ENCODE measurements around the gene NAV2. TPM values are rescaled to one million over a fixed set of nuclear protein-coding genes. Genes with fewer than 3 reads are reported as not detected.

The NAV2 gene
- total and polyA plus RNA-seq, 2 experiments from 2014 or later, result 26.0 to 45.0 TPM

DNA sequence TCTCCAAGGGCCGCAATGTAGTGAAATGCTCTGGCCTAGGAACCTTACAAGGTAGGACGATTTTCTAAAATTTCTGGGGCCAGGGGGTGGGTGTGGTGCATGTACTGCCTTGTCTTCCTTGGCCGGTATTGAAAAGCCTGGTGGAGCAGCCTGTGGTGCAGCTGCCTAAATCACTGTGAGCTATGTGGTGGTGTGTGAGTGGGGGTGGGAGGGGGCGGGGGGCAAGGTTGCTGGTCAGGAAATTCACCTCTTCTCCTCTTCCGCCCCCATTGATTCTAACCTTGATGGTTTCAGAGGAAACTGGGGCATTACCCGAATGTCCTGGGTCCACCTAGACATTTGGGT is 310.4 kb downstream of the NAV2 start (continued):
- TF ChIP-seq POLR2AphosphoS5 (IDR thresholded peaks at IDR 0.05; ENCODE audit: low read depth) (no peak), JUNB (IDR thresholded peaks at IDR 0.05; ENCODE audit: unreplicated experiment) (no peak)

DNA sequence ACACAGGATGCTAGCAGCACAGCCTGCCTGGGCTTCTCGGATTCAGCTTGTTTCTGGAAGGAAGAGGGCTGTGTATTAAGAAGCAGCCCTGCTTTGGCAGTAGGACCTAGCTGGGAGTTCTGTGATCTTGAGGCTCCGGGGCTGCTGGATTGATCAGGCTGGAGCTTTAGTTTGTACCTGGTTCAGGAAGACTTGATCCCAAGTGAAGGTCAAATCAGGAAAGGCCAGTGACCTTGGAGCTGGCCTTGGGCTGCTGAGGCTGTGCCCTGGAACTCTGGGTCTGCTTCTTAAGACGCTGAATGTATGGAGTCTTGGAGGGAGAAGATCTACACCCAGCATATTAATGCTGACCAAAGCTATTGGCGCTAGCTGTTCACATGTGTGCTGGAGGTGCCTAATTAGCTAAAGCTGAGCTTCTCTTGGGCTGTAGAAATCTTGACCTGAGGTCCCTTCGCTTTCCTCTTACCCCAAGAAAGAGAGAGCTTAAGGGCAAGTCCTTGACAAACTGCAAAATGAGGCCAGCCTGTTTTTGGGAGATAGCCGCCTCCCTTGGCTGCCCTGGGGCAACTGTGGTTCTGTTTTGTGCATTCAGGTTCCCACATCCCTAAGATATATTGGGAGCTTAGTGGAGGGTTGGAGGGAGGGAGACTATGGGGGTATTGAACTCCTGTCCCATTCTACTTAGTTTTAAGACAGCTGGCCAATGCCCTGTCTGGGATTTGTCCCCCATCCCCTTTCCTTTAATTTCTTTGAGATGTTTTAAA is 311.7 kb downstream of the NAV2 start:
- Histone ChIP-seq H3F3A (replicated peaks; ENCODE audit: low read depth) (peaks cover 10% of the 10 kb centered on the region; the same call in 1 of the 2 replicates), H3K4me3 (peak overlapping the region; percentile 56), H3K27ac (ENCODE audit: low read depth) (no peak overlapping the region), H3K9me2 (ENCODE audit: insufficient read depth) (no peaks in the 10 kb centered on the region), H3K36me3 (ENCODE audit: insufficient read depth) (no peaks in the 10 kb centered on the region), H2AFZ (no peak overlapping the region), H4K20me1 (replicated peaks; ENCODE audit: insufficient read depth) (no peaks in the 10 kb centered on the region), H3K4me2 (peak overlapping the region; percentile 78), H3K79me2 (replicated peaks; ENCODE audit: insufficient read depth) (peaks cover 41% of the 10 kb centered on the region), H3K4me1 (ENCODE audit: insufficient read depth) (peaks cover 78% of the 10 kb centered on the region), H3K27me3 (ENCODE audit: insufficient read depth) (no peaks in the 10 kb centered on the region; the same call in 1 of the 2 replicates)
- no peak for ATAC-seq
- Mint-ChIP-seq H3K36me3 (ENCODE audit: low read depth) (peaks cover 2% of the 10 kb centered on the region; the same call in 1 of the 3 replicates), H3K27ac (peak overlapping the region; percentile 53), H3K27me3 (ENCODE audit: insufficient read depth, low read depth, poor library complexity) (peaks cover 8% of the 10 kb centered on the region), H3K9me3 (no peaks in the 10 kb centered on the region), H3K4me3 (no peak overlapping the region; the same call in none of the 3 replicates), H3K4me1 (peaks cover 61% of the 10 kb centered on the region)
- no peak for DNase-seq (ENCODE audit: low spot score)
- TF ChIP-seq EZH2phosphoT487 (IDR thresholded peaks at IDR 0.05; ENCODE audit: unreplicated experiment) (no peak), ZNF114 (CRISPR knock-in tag; IDR thresholded peaks at IDR 0.05) (no peak), STAT1 (IDR thresholded peaks at IDR 0.05; ENCODE audit: unreplicated experiment) (no peak), JUNB (IDR thresholded peaks at IDR 0.05; ENCODE audit: unreplicated experiment) (no peak), POLR2AphosphoS5 (IDR thresholded peaks at IDR 0.05; ENCODE audit: low read depth) (no peak), NANOG (IDR thresholded peaks at IDR 0.05; ENCODE audit: borderline replicate concordance) (no peak), CREB1 (CRISPR knock-in tag; IDR thresholded peaks at IDR 0.05; ENCODE audit: low read depth) (no peak), EZH2 (IDR thresholded peaks at IDR 0.05; ENCODE audit: low read depth, unreplicated experiment) (no peak)
- TF ChIP-seq, protein P1, sequence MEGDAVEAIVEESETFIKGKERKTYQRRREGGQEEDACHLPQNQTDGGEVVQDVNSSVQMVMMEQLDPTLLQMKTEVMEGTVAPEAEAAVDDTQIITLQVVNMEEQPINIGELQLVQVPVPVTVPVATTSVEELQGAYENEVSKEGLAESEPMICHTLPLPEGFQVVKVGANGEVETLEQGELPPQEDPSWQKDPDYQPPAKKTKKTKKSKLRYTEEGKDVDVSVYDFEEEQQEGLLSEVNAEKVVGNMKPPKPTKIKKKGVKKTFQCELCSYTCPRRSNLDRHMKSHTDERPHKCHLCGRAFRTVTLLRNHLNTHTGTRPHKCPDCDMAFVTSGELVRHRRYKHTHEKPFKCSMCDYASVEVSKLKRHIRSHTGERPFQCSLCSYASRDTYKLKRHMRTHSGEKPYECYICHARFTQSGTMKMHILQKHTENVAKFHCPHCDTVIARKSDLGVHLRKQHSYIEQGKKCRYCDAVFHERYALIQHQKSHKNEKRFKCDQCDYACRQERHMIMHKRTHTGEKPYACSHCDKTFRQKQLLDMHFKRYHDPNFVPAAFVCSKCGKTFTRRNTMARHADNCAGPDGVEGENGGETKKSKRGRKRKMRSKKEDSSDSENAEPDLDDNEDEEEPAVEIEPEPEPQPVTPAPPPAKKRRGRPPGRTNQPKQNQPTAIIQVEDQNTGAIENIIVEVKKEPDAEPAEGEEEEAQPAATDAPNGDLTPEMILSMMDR (conservative IDR thresholded peaks at IDR 0.05; ENCODE audit: low read depth in 2 of 2), result no peak
- TF ChIP-seq, protein P2, sequence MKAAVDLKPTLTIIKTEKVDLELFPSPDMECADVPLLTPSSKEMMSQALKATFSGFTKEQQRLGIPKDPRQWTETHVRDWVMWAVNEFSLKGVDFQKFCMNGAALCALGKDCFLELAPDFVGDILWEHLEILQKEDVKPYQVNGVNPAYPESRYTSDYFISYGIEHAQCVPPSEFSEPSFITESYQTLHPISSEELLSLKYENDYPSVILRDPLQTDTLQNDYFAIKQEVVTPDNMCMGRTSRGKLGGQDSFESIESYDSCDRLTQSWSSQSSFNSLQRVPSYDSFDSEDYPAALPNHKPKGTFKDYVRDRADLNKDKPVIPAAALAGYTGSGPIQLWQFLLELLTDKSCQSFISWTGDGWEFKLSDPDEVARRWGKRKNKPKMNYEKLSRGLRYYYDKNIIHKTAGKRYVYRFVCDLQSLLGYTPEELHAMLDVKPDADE (IDR thresholded peaks at IDR 0.05), result no peak
- TF ChIP-seq, protein P3, sequence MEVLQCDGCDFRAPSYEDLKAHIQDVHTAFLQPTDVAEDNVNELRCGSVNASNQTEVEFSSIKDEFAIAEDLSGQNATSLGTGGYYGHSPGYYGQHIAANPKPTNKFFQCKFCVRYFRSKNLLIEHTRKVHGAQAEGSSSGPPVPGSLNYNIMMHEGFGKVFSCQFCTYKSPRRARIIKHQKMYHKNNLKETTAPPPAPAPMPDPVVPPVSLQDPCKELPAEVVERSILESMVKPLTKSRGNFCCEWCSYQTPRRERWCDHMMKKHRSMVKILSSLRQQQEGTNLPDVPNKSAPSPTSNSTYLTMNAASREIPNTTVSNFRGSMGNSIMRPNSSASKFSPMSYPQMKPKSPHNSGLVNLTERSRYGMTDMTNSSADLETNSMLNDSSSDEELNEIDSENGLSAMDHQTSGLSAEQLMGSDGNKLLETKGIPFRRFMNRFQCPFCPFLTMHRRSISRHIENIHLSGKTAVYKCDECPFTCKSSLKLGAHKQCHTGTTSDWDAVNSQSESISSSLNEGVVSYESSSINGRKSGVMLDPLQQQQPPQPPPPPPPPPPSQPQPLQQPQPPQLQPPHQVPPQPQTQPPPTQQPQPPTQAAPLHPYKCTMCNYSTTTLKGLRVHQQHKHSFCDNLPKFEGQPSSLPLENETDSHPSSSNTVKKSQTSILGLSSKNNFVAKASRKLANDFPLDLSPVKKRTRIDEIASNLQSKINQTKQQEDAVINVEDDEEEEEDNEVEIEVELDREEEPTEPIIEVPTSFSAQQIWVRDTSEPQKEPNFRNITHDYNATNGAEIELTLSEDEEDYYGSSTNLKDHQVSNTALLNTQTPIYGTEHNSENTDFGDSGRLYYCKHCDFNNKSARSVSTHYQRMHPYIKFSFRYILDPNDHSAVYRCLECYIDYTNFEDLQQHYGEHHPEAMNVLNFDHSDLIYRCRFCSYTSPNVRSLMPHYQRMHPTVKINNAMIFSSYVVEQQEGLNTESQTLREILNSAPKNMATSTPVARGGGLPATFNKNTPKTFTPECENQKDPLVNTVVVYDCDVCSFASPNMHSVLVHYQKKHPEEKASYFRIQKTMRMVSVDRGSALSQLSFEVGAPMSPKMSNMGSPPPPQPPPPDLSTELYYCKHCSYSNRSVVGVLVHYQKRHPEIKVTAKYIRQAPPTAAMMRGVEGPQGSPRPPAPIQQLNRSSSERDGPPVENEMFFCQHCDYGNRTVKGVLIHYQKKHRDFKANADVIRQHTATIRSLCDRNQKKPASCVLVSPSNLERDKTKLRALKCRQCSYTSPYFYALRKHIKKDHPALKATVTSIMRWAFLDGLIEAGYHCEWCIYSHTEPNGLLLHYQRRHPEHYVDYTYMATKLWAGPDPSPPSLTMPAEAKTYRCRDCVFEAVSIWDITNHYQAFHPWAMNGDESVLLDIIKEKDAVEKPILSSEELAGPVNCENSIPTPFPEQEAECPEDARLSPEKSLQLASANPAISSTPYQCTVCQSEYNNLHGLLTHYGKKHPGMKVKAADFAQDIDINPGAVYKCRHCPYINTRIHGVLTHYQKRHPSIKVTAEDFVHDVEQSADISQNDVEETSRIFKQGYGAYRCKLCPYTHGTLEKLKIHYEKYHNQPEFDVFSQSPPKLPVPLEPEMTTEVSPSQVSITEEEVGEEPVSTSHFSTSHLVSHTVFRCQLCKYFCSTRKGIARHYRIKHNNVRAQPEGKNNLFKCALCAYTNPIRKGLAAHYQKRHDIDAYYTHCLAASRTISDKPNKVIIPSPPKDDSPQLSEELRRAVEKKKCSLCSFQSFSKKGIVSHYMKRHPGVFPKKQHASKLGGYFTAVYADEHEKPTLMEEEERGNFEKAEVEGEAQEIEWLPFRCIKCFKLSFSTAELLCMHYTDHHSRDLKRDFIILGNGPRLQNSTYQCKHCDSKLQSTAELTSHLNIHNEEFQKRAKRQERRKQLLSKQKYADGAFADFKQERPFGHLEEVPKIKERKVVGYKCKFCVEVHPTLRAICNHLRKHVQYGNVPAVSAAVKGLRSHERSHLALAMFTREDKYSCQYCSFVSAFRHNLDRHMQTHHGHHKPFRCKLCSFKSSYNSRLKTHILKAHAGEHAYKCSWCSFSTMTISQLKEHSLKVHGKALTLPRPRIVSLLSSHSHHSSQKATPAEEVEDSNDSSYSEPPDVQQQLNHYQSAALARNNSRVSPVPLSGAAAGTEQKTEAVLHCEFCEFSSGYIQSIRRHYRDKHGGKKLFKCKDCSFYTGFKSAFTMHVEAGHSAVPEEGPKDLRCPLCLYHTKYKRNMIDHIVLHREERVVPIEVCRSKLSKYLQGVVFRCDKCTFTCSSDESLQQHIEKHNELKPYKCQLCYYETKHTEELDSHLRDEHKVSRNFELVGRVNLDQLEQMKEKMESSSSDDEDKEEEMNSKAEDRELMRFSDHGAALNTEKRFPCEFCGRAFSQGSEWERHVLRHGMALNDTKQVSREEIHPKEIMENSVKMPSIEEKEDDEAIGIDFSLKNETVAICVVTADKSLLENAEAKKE (CRISPR knock-in tag; IDR thresholded peaks at IDR 0.05), result no peak
- TF ChIP-seq, protein P4, sequence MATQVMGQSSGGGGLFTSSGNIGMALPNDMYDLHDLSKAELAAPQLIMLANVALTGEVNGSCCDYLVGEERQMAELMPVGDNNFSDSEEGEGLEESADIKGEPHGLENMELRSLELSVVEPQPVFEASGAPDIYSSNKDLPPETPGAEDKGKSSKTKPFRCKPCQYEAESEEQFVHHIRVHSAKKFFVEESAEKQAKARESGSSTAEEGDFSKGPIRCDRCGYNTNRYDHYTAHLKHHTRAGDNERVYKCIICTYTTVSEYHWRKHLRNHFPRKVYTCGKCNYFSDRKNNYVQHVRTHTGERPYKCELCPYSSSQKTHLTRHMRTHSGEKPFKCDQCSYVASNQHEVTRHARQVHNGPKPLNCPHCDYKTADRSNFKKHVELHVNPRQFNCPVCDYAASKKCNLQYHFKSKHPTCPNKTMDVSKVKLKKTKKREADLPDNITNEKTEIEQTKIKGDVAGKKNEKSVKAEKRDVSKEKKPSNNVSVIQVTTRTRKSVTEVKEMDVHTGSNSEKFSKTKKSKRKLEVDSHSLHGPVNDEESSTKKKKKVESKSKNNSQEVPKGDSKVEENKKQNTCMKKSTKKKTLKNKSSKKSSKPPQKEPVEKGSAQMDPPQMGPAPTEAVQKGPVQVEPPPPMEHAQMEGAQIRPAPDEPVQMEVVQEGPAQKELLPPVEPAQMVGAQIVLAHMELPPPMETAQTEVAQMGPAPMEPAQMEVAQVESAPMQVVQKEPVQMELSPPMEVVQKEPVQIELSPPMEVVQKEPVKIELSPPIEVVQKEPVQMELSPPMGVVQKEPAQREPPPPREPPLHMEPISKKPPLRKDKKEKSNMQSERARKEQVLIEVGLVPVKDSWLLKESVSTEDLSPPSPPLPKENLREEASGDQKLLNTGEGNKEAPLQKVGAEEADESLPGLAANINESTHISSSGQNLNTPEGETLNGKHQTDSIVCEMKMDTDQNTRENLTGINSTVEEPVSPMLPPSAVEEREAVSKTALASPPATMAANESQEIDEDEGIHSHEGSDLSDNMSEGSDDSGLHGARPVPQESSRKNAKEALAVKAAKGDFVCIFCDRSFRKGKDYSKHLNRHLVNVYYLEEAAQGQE (IDR thresholded peaks at IDR 0.05; ENCODE audit: unreplicated experiment), result no peak

Measured in GM23338 (cell line).